ENCODE results near the gene KLKB1. TPM values are rescaled to one million over a fixed set of nuclear protein-coding genes. Genes with fewer than 3 reads are reported as not detected.
"Not testable (repeated sequence)": the region's sequence is repeated elsewhere in the genome, so short reads cannot be mapped to it uniquely, and the experiment has no call there.

The KLKB1 gene
- total and polyA plus RNA-seq, 9 donors, result 0.18 to 1.8 (median 0.60) TPM

- intact Hi-C loops (cut with DNase I), result no loop called here
- no peaks in the 10 kb centered on the region for H3K4me1 ChIP-seq (ENCODE audit: insufficient read depth)
- no peak overlapping the region for H3K4me3 ChIP-seq
- H3K27me3 ChIP-seq, result no peaks in the 10 kb centered on the region
- no peak for DNase-seq
- H3K27ac ChIP-seq, result no peak overlapping the region
- no peaks in the 10 kb centered on the region for H3K9me3 ChIP-seq
- TF ChIP-seq CTCF (IDR thresholded peaks at IDR 0.05), result no peak
- no peak for TF ChIP-seq POLR2A (IDR thresholded peaks at IDR 0.05)
- TF ChIP-seq EP300 (IDR thresholded peaks at IDR 0.05), result no peak
- H3K36me3 ChIP-seq, result no peaks in the 10 kb centered on the region
- WGBS, 3 donors, result 85 to 88% (median 86%) methylated on average over 7 of the region's 7 CpGs
Observed at GRCh38 chr4:186240452-186240847, 13.1 kb downstream of the KLKB1 start.

- no peaks in the 10 kb centered on the region for H3K9me3 ChIP-seq
- no peaks in the 10 kb centered on the region for H3K27me3 ChIP-seq
- intact Hi-C loops (cut with DNase I), result no loop called here
- 76 to 78% (median 76%) methylated on average over 7 of the region's 7 CpGs for WGBS, 3 donors
- H3K4me3 ChIP-seq, result no peak overlapping the region
- H3K4me1 ChIP-seq (ENCODE audit: insufficient read depth), result no peaks in the 10 kb centered on the region
- TF ChIP-seq CTCF (IDR thresholded peaks at IDR 0.05) (no peak), EP300 (IDR thresholded peaks at IDR 0.05) (no peak), POLR2A (IDR thresholded peaks at IDR 0.05) (no peak)
- DNase-seq, result no peak
- H3K36me3 ChIP-seq, result no peaks in the 10 kb centered on the region
- H3K27ac ChIP-seq, result no peak overlapping the region
Observed at GRCh38 chr4:186240848-186241491, 13.7 kb downstream of the KLKB1 start.

- 63 to 70% (median 65%) methylated on average over 4 of the region's 4 CpGs for WGBS, 3 donors
- intact Hi-C loops (cut with DNase I), result no loop called here
- H3K27ac ChIP-seq, result no peak overlapping the region
- no peaks in the 10 kb centered on the region for H3K4me1 ChIP-seq (ENCODE audit: insufficient read depth)
- no peak for DNase-seq
- no peaks in the 10 kb centered on the region for H3K9me3 ChIP-seq
- TF ChIP-seq EP300 (IDR thresholded peaks at IDR 0.05), result no peak
- no peak for TF ChIP-seq CTCF (IDR thresholded peaks at IDR 0.05)
- TF ChIP-seq POLR2A (IDR thresholded peaks at IDR 0.05), result no peak
- H3K36me3 ChIP-seq, result no peaks in the 10 kb centered on the region
- no peaks in the 10 kb centered on the region for H3K27me3 ChIP-seq
- no peak overlapping the region for H3K4me3 ChIP-seq
Observed at GRCh38 chr4:186241616-186242015, 14.3 kb downstream of the KLKB1 start.

- H3K27me3 ChIP-seq; H3K27ac ChIP-seq; DNase-seq; H3K4me3 ChIP-seq; H3K4me1 ChIP-seq (ENCODE audit: insufficient read depth); H3K9me3 ChIP-seq; intact Hi-C loops (cut with DNase I); H3K36me3 ChIP-seq: not testable (repeated sequence)
- WGBS, 3 donors, result 85 to 91% (median 89%) methylated on average over 10 of the region's 10 CpGs
Observed at GRCh38 chr4:186242031-186242430, 14.7 kb downstream of the KLKB1 start.

GRCh38 chr4:186243331-186243730, 16.0 kb downstream of the KLKB1 start:
- no peak for DNase-seq
- H3K4me1 ChIP-seq (ENCODE audit: insufficient read depth), result no peaks in the 10 kb centered on the region
- no peaks in the 10 kb centered on the region for H3K36me3 ChIP-seq
- no peak overlapping the region for H3K4me3 ChIP-seq
- no peaks in the 10 kb centered on the region for H3K9me3 ChIP-seq
- 82 to 92% (median 91%) methylated on average over 2 of the region's 2 CpGs for WGBS, 3 donors
- H3K27me3 ChIP-seq, result no peaks in the 10 kb centered on the region
- intact Hi-C loops (cut with DNase I), result no loop called here
- no peak for TF ChIP-seq CTCF (IDR thresholded peaks at IDR 0.05)
- no peak for TF ChIP-seq POLR2A (IDR thresholded peaks at IDR 0.05)
- TF ChIP-seq EP300 (IDR thresholded peaks at IDR 0.05), result no peak
- H3K27ac ChIP-seq, result no peak overlapping the region
